Activated T-cell treated with anti-CD3 and anti-CD28 coated beads for 48 hours (primary cell): ENCODE results near the gene ZNF568.

Source experiments
- DNase-seq: peaks from one replicate; pipeline ENCODE4 v3.0.0-alpha.2; 2020; ENCODE audit warnings: low read depth

The ZNF568 gene

DNA sequence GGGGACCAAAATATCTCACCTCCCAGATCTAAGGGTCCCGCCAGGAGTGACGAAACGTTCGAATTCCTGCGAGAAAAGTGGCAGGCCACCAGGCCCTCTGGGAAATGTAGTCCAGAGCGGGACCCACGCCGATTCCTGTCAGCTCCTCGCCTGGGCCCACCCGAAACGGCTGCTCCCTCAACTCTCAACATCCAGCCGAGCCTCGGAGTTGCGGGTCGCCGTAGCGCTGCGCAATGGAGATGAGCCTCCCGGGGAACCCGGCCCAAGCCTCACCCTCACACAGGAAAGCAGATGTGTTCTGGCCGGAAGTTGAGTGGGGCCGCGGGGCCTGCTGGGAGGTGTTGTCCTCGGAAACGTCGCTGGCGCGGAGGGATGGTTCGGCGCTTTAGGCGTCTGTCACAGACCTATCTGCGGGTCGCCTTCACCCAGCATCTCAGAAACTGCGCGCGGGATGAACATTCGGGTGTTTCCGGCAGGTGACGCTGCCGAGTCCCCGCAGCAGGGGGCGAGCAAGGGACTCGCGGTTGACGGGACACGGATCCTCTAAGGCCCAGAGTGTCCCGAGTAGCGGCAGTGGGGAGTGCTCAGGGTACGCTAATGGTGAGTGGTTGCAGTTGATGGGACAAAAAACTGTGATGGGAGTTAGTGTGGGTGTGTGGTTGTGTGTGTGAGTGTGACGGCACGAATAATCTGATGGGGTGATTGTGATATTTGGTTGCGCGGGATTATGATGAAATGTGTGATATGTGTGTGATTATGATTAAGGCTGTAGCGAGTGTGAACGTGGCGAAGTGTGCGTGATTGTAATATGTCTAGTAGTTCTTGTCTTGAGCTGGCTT, at the start of gene ZNF568, which contains the start of gene ZNF829:
TSS of gene ZNF568 (plus strand) at position 341 of the 839 bp plus-strand sequence. CDS start 6,439 bp downstream, outside the sequence.
TSS of gene ZNF829 (minus strand) at position 300 of the 839 bp plus-strand sequence. CDS start 1,124 bp downstream, outside the sequence.
- peak; percentile 87 for DNase-seq

- DNase-seq = no peak
These were observed 38.9 kb upstream of the ZNF568 start for GRCh38 chr19:36876993-36877938.

- no peak for DNase-seq
These were observed 24.3 kb upstream of the ZNF568 start for GRCh38 chr19:36891768-36892357.

GRCh38 chr19:36894849-36895383, 21.2 kb upstream of the ZNF568 start:
- no peak for DNase-seq

GRCh38 chr19:36898422-36898821, 17.7 kb upstream of the ZNF568 start:
- no peak for DNase-seq

GRCh38 chr19:36916991-36917390, 859 bp downstream of the ZNF568 start:
- no peak for DNase-seq

GRCh38 chr19:36918090-36918489, 2.0 kb downstream of the ZNF568 start:
- no peak for DNase-seq

DNA sequence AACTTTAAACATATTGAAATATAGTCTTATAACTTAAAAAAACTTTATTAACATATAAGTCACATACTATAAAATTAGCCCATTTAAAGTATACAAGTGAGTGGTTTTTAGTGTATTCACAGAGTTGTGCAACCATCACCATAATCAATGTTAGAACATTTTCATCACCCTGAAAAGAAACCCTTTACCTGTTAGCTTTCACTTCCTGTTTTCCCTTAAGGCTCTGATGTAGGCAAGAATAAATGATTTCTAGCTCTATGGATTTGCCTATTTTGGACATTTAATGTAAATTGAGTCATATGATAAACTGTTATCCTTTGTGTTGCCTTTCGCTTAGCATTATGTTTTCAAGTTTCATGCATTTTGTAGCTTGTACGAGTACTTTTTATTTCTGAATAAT, 15.6 kb downstream of the ZNF568 start:
- no peak for DNase-seq

GRCh38 chr19:36939153-36939552, 23.0 kb downstream of the ZNF568 start:
- DNase-seq = no peak

GRCh38 chr19:36950335-36951119, 34.4 kb downstream of the ZNF568 start:
- no peak for DNase-seq

GRCh38 chr19:36962346-36962745, 46.2 kb downstream of the ZNF568 start:
- no peak for DNase-seq

DNA sequence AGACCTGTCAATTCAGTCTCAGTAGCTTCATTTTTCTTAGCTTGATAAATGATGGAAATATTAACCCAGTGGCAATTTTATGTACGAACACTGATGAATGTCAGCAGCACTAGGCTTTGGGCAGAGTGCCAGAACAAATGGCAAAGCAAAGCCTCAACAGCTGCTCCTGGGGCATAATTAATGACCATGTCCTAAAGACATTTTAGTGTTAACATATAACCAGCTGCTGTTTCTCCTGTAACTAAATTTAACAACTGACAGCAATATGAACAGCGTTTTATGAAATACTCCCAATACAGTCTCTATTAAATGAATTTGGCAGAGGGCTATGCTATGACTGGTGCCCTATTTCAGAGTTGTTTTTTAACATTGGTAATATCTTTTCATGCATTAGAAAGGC, 47.1 kb downstream of the ZNF568 start:
- DNase-seq = no peak

- DNase-seq = no peak
These were observed 56.4 kb downstream of the ZNF568 start for GRCh38 chr19:36972571-36972970.

GRCh38 chr19:36973021-36973843, 57.1 kb downstream of the ZNF568 start:
- peak; percentile 61 for DNase-seq

DNA sequence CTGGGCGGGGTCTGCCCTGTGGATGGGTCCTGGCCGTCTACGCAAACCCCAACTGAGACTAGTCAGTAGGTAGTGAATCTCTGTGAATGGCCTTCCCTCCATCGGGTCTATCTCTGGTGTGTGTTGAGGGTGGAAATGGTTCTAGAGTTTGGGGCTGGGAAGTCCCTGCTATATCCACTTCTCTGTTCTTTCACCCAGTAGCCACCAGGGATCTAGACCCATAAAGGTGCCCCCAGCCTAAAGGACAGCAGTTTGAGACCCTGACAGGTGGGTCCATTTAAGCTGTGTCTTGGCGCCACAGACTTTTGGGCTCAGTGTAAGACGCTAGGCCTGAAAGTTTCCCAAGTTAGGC, 57.7 kb downstream of the ZNF568 start:
- no peak for DNase-seq

- DNase-seq = no peak
These were observed 70.0 kb downstream of the ZNF568 start for GRCh38 chr19:36986131-36986530.

- no peak for DNase-seq
These were observed 70.5 kb downstream of the ZNF568 start for GRCh38 chr19:36986601-36987000.

DNA sequence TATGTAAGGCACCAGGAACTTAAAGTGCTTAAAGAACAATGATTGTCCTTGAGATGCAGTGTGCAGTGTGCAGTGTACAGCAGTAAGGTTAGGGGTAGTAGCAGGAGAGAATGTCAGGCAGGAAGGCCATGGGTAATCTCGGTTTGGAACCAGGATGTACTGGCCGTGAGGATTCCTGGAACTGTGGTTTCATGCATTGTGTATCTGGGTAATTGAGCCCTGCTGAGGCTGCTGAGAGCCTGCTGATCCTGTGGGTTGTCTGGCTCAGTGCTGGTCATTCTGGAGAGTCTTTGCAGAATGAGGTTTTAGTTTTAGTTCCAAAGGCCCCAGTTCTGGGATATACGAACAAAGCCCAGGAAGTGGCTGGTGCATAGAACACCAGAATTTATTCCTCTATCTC, 71.0 kb downstream of the ZNF568 start:
- no peak for DNase-seq

DNA sequence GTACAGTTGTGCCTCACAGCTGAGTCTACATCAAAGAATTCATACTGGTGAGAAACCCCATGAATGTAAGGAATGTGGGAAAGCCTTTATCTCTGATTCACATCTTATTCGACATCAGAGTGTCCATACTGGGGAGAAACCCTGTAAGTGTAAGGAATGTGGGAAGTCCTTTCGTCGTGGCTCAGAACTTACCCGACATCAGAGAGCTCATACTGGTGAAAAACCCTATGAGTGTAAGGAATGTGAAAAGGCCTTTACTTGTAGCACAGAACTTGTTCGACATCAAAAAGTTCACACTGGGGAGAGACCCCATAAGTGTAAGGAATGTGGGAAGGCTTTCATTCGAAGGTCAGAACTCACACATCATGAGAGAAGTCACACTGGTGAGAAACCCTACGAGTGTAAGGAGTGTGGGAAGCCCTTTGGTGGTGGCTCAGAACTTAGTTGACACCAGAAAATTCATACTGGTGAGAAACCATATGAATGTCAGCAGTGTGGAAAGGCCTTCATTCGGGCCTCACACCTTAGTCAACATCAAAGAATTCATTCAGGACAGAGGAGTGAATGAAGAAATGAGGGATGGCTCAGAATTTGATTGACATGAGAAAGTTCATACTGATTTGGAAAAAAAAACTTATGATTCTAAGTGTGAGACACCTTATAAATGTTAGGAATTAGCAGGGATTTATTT, 81.2 kb downstream of the ZNF568 start:
- no peak for DNase-seq

- no peak for DNase-seq
These were observed 81.7 kb downstream of the ZNF568 start for GRCh38 chr19:36997843-36998235.
